Left lung (tissue), 10 donors: ENCODE results near the gene SP7. TPM values are rescaled to one million over a fixed set of nuclear protein-coding genes. Genes with fewer than 3 reads are reported as not detected.

Experiments used
- ATAC-seq: fragments of 200-7000 bp; cut with Tn5 transposase; one replicate; pipeline ENCODE4 v1.9.1; 2020; ENCODE audit warnings: moderate library complexity
- DNase-seq, 4 donors: peaks; one replicate each; pipeline ENCODE4 v3.0.0-alpha.2; 2013 to 2020
- H3K27ac ChIP-seq, 2 donors: fragments of 200-600 bp; sonication (generic) in 1 of 2; one replicate each; pipeline versions ENCODE4 v1.5.0 to v1.8.0; 2020 to 2021
- H3K27me3 ChIP-seq, 2 donors: fragments of 200-600 bp; sonication (generic) in 1 of 2; one replicate each; pipeline versions ENCODE4 v1.5.0 to v1.8.0; 2020 to 2021
- H3K36me3 ChIP-seq, 2 donors: fragments of 200-600 bp; sonication (generic) in 1 of 2; one replicate each; pipeline versions ENCODE4 v1.5.0 to v1.8.0; 2020 to 2021
- H3K4me1 ChIP-seq, 2 donors: fragments of 200-600 bp; one replicate each; pipeline ENCODE4 v1.8.0; 2021
- H3K4me3 ChIP-seq, 2 donors: fragments of 200-600 bp; sonication (generic) in 1 of 2; one replicate each; pipeline versions ENCODE4 v1.5.0 to v1.8.0; 2020 to 2021; ENCODE audit warnings: mild to moderate bottlenecking in 1 of 2
- H3K9me3 ChIP-seq, 2 donors: fragments of 200-600 bp; sonication (generic) in 1 of 2; one replicate each; pipeline versions ENCODE4 v1.5.0 to v1.8.0; 2020 to 2021
- CTCF ChIP-seq, 2 donors: fragments of 200-600 bp; sonication (generic) in 1 of 2; IDR thresholded peaks; one replicate each; pipeline versions ENCODE4 v1.5.0 to v1.8.0; 2021; ENCODE audit warnings: antibody characterized with exemption in 2 of 2
- intact Hi-C, 2 donors: fragments of 100-400 bp; cut with DNase I; formaldehyde crosslinking; loops; one replicate each; pipeline versions ENCODE4 v1.11.2 to v1.14.2; 2022
- polyA plus RNA-seq, 6 donors: library from polyadenylated mRNA; unstranded; fragments of 120-200 nt; gene quantifications; one replicate each; pipeline ENCODE4 v1.2.1, GENCODE V29; 2013; ENCODE audit not compliant: insufficient read length in 6 of 6
- total RNA-seq, 2 donors: library from RNA; stranded (reverse); fragmentation: NEBNext Ultra II Directional; extraction: Animal tissue kit (Norgen Biotek cat#: 25700); gene quantifications; one replicate each; pipeline ENCODE4 v1.2.1, GENCODE V29; 2021
- donor health status: DM: no; HTN: yes; CAD: no.
- donor health status: DM: no; HTN: no; CAD: no.

Gene SP7
- total and polyA plus RNA-seq, 8 donors, result 0.11 to 0.64 (median 0.15) TPM; not detected in 1

- intact Hi-C loops, result no loop called here
Observed at GRCh38 chr12:53277981-53278380, 58.2 kb downstream of the SP7 start.

More at GRCh38 chr12:53277981-53278380, 58.2 kb downstream of the SP7 start:
- no peaks in the 10 kb centered on the region for H3K9me3 ChIP-seq
- peaks cover 0 to 23% of the 10 kb centered on the region in 2 donors for H3K36me3 ChIP-seq
- DNase-seq (peak in 1 of 4 donors; percentile 8), ATAC-seq (no peak)
- H3K27me3 ChIP-seq, result no peaks in the 10 kb centered on the region
- no peak for TF ChIP-seq CTCF (IDR thresholded peaks at IDR 0.05)
- no peak overlapping the region for H3K4me3 ChIP-seq
- no peak overlapping the region for H3K27ac ChIP-seq
- H3K4me1 ChIP-seq, result no peaks in the 10 kb centered on the region

Other genes with a start within 250 kb of the SP7 start
- 10 to 100 TPM; 25.4 to 29.1 TPM for gene IGFBP6, start 238.7 kb downstream of the SP7 start, total RNA-seq
- 10 to 100 TPM; 15.4 to 23.8 (median 22.2) TPM for gene IGFBP6, start 238.7 kb downstream of the SP7 start, polyA plus RNA-seq
- not detected for gene SOAT2, start 232.9 kb downstream of the SP7 start, total RNA-seq
- gene SOAT2, start 232.9 kb downstream of the SP7 start, polyA plus RNA-seq, result under 1 TPM; 0.13 to 0.42 (median 0.19) TPM
- gene ZNF740, start 155.6 kb downstream of the SP7 start, total RNA-seq, result 10 to 100 TPM; 34.6 to 39.2 TPM
- 10 to 100 TPM; 59.2 to 67.4 (median 65.2) TPM for gene ZNF740, start 155.6 kb downstream of the SP7 start, polyA plus RNA-seq
- gene CSAD, start 155.4 kb downstream of the SP7 start, total RNA-seq, result 10 to 100 TPM; 33.1 to 36.3 TPM
- 100 to 1,000 TPM in 2 of 6 donors, 10 to 100 TPM in 4; 71.5 to 109 (median 97.0) TPM for gene CSAD, start 155.4 kb downstream of the SP7 start, polyA plus RNA-seq
- gene ITGB7, start 129.1 kb downstream of the SP7 start, total RNA-seq, result 10 to 100 TPM in 1 of 2 donors, 1 to 10 TPM in 1; 3.8 to 10.9 TPM
- 1 to 10 TPM; 1.1 to 2.8 (median 1.7) TPM for gene ITGB7, start 129.1 kb downstream of the SP7 start, polyA plus RNA-seq
- 10 to 100 TPM; 38.2 to 38.6 TPM for gene RARG, start 104.1 kb downstream of the SP7 start, total RNA-seq
- gene RARG, start 104.1 kb downstream of the SP7 start, polyA plus RNA-seq, result 10 to 100 TPM; 43.1 to 62.5 (median 47.7) TPM
- gene ESPL1, start 68.1 kb downstream of the SP7 start, total RNA-seq, result 1 to 10 TPM; 2.8 to 4.1 TPM
- gene ESPL1, start 68.1 kb downstream of the SP7 start, polyA plus RNA-seq, result 10 to 100 TPM in 5 of 6 donors, 1 to 10 TPM in 1; 8.6 to 21.7 (median 12.9) TPM
- gene PFDN5, start 40.8 kb downstream of the SP7 start, total RNA-seq, result 100 to 1,000 TPM; 321 to 370 TPM
- gene PFDN5, start 40.8 kb downstream of the SP7 start, polyA plus RNA-seq, result 100 to 1,000 TPM; 651 to 800 (median 738) TPM
- 10 to 100 TPM; 27.7 to 45.2 TPM for gene MYG1, start 36.7 kb downstream of the SP7 start, total RNA-seq
- gene MYG1, start 36.7 kb downstream of the SP7 start, polyA plus RNA-seq, result 10 to 100 TPM; 40.2 to 51.0 (median 48.5) TPM
- 10 to 100 TPM; 44.0 to 51.2 TPM for gene AAAS, start 14.7 kb downstream of the SP7 start, total RNA-seq
- gene AAAS, start 14.7 kb downstream of the SP7 start, polyA plus RNA-seq, result 10 to 100 TPM; 71.8 to 87.9 (median 79.6) TPM
- 10 to 100 TPM; 69.5 to 78.0 TPM for gene SP1, start 43.8 kb upstream of the SP7 start, total RNA-seq
- gene SP1, start 43.8 kb upstream of the SP7 start, polyA plus RNA-seq, result 10 to 100 TPM; 74.1 to 82.0 (median 79.7) TPM
- under 1 TPM in 1 of 2 donors, not detected in 1; 0.18 TPM for gene AMHR2, start 87.5 kb upstream of the SP7 start, total RNA-seq
- 1 to 10 TPM; 1.7 to 3.7 (median 3.4) TPM for gene AMHR2, start 87.5 kb upstream of the SP7 start, polyA plus RNA-seq
- 100 to 1,000 TPM; 146 to 155 TPM for gene PRR13, start 105.4 kb upstream of the SP7 start, total RNA-seq
- gene PRR13, start 105.4 kb upstream of the SP7 start, polyA plus RNA-seq, result 100 to 1,000 TPM in 4 of 6 donors, 10 to 100 TPM in 2; 82.7 to 123 (median 107) TPM
- gene PCBP2, start 115.7 kb upstream of the SP7 start, total RNA-seq, result 100 to 1,000 TPM; 634 to 679 TPM
- 1,000 to 10,000 TPM in 5 of 6 donors, 100 to 1,000 TPM in 1; 986 to 1,132 (median 1,062) TPM for gene PCBP2, start 115.7 kb upstream of the SP7 start, polyA plus RNA-seq
- gene MAP3K12, start 163.1 kb upstream of the SP7 start, total RNA-seq, result 10 to 100 TPM; 19.9 to 24.2 TPM
- gene MAP3K12, start 163.1 kb upstream of the SP7 start, polyA plus RNA-seq, result 10 to 100 TPM; 28.7 to 38.0 (median 32.2) TPM
- 10 to 100 TPM; 35.6 to 39.9 TPM for gene TARBP2, start 164.9 kb upstream of the SP7 start, total RNA-seq
- gene TARBP2, start 164.9 kb upstream of the SP7 start, polyA plus RNA-seq, result 10 to 100 TPM; 43.5 to 58.6 (median 50.1) TPM
- not detected for gene NPFF, start 171.1 kb upstream of the SP7 start, total RNA-seq
- 1 to 10 TPM in 2 of 6 donors, under 1 TPM in 3, not detected in 1; 0.65 to 1.1 (median 0.94) TPM for gene NPFF, start 171.1 kb upstream of the SP7 start, polyA plus RNA-seq